SW 1271 (cell line): ENCODE data around the gene RNF215.

Experiments
- DNase-seq, 2 experiments: peaks; one replicate each; lab custom pipeline; 2025; lab: John Stamatoyannopoulos, UW

Gene RNF215

GRCh38 chr22:30386960-30387827, at the start of gene RNF215:
Gene RNF215, minus strand, starts transcription at chr22:30387411. Its CDS starts 98 bp downstream, at chr22:30387313.
- DNase-seq, result peak; percentile 15 to 61

DNA sequence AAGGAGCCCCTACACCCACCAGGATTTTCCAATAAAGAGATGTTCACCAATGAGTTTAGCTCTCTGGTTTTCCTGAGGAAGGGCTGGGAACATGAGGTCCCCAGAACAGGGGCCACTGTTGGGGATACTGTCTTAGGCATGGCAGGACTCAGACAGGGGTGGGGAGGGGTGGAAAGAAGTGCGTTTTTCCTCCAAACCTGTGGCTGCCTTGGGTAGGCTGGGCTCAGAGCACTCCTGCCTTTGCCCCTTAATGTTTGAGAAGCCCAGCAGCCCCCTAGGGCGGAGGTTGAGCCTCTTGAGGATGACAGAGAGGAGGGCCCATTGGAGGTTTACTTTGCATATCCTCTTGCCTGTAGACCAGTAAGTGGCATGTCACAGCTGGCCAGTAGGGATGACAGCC, 49.0 kb upstream of the RNF215 start:
- DNase-seq, result no peak

- peak in 1 of 2 experiments; percentile 15 for DNase-seq
Measured at GRCh38 chr22:30435674-30436126, 48.5 kb upstream of the RNF215 start.

- DNase-seq, result no peak
Measured at GRCh38 chr22:30434843-30435242, 47.6 kb upstream of the RNF215 start.

GRCh38 chr22:30433773-30434172, 46.6 kb upstream of the RNF215 start:
- no peak for DNase-seq

DNA sequence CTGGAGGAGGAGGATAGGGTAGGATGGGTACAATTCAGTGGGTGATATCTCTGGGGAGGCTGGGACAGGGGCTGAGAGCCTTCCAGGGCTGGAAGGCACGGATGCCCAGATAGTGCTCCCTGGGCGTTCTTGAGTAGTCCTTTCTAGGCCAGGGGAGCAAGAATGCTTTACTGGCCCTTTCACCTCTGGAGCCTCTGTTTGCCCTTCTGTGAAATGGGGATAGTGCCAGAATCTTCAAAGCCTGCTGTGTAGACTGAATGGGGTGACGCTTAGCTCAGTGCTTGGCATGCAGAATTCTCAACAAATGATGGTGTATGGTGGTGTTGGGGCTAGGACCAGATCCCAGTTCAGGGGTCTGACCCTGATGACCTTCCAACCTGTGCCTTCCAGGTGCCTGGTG, 46.0 kb upstream of the RNF215 start:
- no peak for DNase-seq

- DNase-seq, result no peak
Measured at GRCh38 chr22:30432520-30432919, 45.3 kb upstream of the RNF215 start.

GRCh38 chr22:30432096-30432495, 44.9 kb upstream of the RNF215 start:
- no peak for DNase-seq

DNA sequence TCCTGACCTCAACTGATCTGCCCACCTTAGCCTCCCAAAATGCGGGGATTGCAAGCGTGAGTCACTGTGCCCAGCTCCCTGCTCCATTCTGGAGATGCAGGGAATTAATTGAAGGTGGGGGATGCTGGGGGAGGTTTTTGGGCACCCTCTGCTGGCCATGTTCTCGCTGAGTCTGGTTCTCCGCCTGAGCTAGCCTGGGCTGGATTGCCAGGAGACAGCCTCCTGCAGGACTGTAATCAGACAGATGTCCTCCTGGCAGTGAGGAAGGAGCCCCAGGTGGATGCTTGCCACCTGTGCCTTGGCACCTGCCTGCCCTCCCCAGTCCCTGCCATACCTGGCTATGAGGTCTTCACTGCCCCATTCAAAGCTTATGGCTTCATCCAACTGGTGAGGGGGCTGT, 43.7 kb upstream of the RNF215 start:
- no peak for DNase-seq

- DNase-seq, result no peak
Measured at GRCh38 chr22:30429887-30430286, 42.7 kb upstream of the RNF215 start.

DNA sequence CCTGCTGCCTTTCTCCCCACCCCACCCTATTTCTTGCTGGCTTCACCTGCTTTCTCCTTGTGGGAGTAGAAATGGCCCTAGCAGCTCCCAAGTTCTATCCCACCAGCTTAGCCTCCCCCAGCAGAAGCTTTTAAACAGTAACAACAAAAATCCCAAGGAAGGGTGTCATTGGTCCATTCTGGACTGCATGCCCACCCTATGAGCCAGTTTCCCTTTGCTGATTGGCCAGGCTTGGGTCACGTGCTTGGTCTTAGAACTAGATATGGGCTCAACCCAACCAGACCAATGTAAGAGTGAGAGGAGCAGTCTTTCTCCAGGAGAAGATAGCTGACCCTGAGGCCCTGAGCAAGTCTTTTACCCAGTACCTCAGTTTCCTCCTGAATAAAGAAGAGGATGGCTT, 40.7 kb upstream of the RNF215 start:
- DNase-seq, result no peak

GRCh38 chr22:30426388-30427353, 39.5 kb upstream of the RNF215 start:
- peak; percentile 43 to 65 for DNase-seq

DNA sequence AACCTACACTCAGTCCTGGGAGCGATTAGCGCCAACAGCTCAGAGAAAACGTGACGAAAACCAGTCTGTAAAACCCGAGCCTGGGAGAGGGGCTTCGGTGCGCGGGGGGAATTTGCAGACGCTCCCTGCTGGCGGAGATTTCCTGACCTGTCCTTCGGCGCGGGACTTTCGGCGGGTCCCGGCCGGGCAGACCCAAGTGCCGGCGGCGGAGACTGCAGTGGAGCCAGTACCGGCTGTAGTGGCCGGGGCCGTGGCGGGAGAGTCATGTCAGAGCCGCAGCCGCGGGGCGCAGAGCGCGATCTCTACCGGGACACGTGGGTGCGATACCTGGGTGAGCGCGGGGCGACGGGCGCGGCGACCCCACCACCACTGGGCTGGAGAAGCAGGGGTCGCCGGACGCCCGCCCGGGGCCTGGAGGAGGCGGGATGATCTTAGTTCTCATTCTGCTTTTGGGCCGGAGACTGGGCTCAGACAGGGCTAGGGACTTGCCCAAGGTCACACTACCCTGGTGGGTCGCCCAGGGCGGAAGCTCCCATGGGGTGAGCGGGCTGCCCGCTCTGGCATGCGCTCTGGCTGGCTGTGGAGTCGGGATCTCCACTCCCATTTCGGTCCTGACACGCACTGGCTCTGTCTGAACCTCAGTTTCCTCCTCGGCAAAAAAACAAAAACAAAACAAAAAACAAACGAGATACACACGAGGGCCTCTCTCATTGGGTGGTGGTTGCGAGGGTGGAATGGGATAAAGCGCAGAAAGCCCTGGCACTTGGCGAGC, 38.6 kb upstream of the RNF215 start, which contains the start of gene MTFP1:
MTFP1 (plus strand) TSS at position 153 of the 772 bp plus-strand sequence; CDS start at position 265, 112 bp downstream.
- peak in 1 of 2 experiments; percentile 43 for DNase-seq

- DNase-seq, result no peak
Measured at GRCh38 chr22:30425327-30425615, 38.1 kb upstream of the RNF215 start.

DNA sequence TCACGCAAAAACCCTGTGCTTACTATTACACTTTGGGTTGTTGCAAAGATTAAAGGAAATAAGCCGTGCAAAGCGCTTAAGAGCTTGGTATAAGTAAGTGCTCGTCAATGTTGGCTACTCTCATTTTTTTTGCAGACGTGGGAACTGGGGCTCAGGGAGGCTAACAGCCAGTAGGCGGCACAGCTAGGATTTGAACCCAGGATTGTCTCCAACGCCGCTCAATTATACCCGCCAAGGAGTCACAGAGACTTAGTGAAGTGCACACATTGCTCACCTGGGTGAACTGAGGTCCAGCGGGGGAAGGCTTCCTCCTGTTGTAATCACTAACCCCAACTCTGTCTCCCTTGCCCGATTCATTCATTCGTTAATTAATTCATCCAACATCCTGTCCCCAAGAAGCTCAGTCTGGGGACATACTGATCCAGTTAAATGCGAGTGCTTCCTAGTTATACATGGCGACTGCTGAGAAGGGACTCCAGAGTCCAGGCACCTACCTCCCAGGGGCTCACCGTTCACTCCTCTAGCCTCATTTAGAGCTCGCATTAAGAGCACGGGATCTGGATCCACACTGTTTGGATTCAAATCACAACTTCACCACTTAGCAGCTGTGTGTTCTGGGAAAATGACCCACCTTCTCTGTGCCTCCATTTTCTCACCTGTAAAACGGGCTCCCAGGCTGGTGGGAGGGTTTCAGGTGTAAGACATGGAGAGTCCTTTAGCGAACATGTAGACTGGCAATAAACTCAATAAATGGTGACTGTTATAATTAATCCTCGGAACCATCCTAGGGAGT, 37.5 kb upstream of the RNF215 start:
- peak in 1 of 2 experiments; percentile 64 for DNase-seq

- peak; percentile 94 to 97 for DNase-seq
Measured at GRCh38 chr22:30423959-30424533, 36.8 kb upstream of the RNF215 start.

GRCh38 chr22:30423301-30423958, 36.2 kb upstream of the RNF215 start:
- DNase-seq, result peak in 1 of 2 experiments; percentile 61

DNA sequence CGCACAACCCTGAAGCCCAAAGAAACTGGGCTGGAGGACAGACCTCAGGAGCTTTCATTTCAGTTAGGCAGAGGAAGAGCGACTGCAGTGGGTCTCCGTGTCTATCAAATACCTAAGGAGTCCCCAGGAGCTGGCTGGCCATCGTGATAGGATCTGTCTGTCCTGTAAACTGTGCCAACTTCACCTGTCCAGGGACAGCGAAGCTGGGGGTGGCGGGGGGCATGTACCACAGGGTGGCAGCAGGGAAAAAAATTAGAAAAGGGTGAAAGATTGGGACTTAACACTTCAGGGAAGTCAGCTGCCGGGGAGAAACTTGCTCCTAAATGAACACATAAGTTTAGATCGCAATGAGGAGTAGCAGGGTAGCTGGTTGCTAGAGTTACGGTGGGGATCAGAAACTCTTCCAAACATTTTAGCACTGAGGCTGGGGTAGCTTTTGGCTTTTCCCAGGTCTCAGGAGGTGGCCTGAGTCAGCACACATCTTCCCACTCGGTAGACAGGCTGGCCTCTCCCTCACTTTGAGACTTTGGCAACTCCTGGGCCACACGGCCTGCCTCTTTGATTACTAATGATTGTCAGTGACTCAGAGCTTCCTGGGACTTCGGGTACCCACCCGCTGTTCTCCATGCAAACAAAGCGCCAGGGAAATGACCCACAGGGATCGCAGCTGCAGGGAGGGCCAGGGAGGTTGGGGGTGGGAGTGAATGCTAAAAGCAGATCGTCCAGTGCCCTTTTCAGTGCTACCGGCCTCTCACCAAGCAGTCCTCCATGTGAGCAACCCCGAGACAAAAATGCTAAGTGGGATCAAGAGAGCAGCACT, 35.5 kb upstream of the RNF215 start:
- peak; percentile 81 to 89 for DNase-seq
